ENCODE data around the gene SLC38A6.

The SLC38A6 gene

GRCh38 chr14:60981633-60982455 lies 799 bp downstream of the SLC38A6 start:
- DNase-seq = no peak

- DNase-seq = no peak
Observed at GRCh38 chr14:60984196-60984595, 3.2 kb downstream of the SLC38A6 start.

- no peak for DNase-seq
Observed at GRCh38 chr14:60986500-60986899, 5.5 kb downstream of the SLC38A6 start.

- no peak for DNase-seq
Observed at GRCh38 chr14:60989599-60989998, 8.6 kb downstream of the SLC38A6 start.

GRCh38 chr14:60998617-60999016 lies 17.6 kb downstream of the SLC38A6 start:
- DNase-seq = no peak

GRCh38 chr14:60999536-60999935 lies 18.5 kb downstream of the SLC38A6 start:
- DNase-seq = no peak

GRCh38 chr14:61003571-61003970 lies 22.5 kb downstream of the SLC38A6 start:
- no peak for DNase-seq

- DNase-seq = no peak
Observed at GRCh38 chr14:61019537-61019936, 38.5 kb downstream of the SLC38A6 start.

- peak; percentile 9 to 66 for DNase-seq
Observed at GRCh38 chr14:61025251-61026223, 44.5 kb downstream of the SLC38A6 start.

- DNase-seq = no peak
Observed at GRCh38 chr14:61026526-61026925, 45.5 kb downstream of the SLC38A6 start.

- no peak for DNase-seq
Observed at GRCh38 chr14:61031026-61031425, 50.0 kb downstream of the SLC38A6 start.

GRCh38 chr14:61033054-61033453 lies 52.0 kb downstream of the SLC38A6 start:
- DNase-seq = no peak

- no peak for DNase-seq
Observed at GRCh38 chr14:61033855-61034254, 52.8 kb downstream of the SLC38A6 start.

- DNase-seq = no peak
Observed at GRCh38 chr14:61034416-61035120, 53.5 kb downstream of the SLC38A6 start.

GRCh38 chr14:61037215-61037614 lies 56.2 kb downstream of the SLC38A6 start:
- DNase-seq = no peak

GRCh38 chr14:61041704-61042103 lies 60.7 kb downstream of the SLC38A6 start:
- no peak for DNase-seq

- no peak for DNase-seq
Observed at GRCh38 chr14:61042220-61042619, 61.2 kb downstream of the SLC38A6 start.

GRCh38 chr14:61043506-61043905 lies 62.5 kb downstream of the SLC38A6 start:
- no peak for DNase-seq

- DNase-seq = no peak
Observed at GRCh38 chr14:61047021-61047420, 66.0 kb downstream of the SLC38A6 start.

GRCh38 chr14:61048640-61049039 lies 67.6 kb downstream of the SLC38A6 start:
- DNase-seq = no peak

- no peak for DNase-seq
Observed at GRCh38 chr14:61050417-61050816, 69.4 kb downstream of the SLC38A6 start.

- no peak for DNase-seq
Observed at GRCh38 chr14:61051051-61051450, 70.0 kb downstream of the SLC38A6 start.

- no peak for DNase-seq
Observed at GRCh38 chr14:61051621-61052020, 70.6 kb downstream of the SLC38A6 start.
